K562 (cell line): ENCODE data around the gene RAB11FIP2. TPM values are rescaled to one million over a fixed set of nuclear protein-coding genes. Genes with fewer than 3 reads are reported as not detected.

ENCODE experiments used
- ATAC-seq: fragments of 200-7000 bp; cut with Tn5 transposase; 3 replicates; pipeline ENCODE4 v1.9.1; 2020; ENCODE audit warnings: moderate library complexity
- BruUV-seq: library from RNA; stranded (reverse); fragments of 400-500 nt; replicated peaks from 2 replicates; lab custom pipeline; 2021; lab: Mats Ljungman, UMichigan
- CTCF ChIA-PET: fragments of 300-600 bp; formaldehyde crosslinking; extraction: SDS; loops from one replicate; lab custom pipeline; 2021; ENCODE audit warnings: low intra/inter-chr PET ratio; lab: Yijun Ruan, JAX
- POLR2A ChIA-PET: fragments of 300-600, 350-650 bp; sonication (Branson Sonifier 250); formaldehyde crosslinking; extraction: SDS; loops from one replicate; lab custom pipeline; 2021; ENCODE audit warnings: antibody characterized with exemption, inconsistent platforms; lab: Yijun Ruan, JAX
- DNase-seq, 4 experiments: peaks; one replicate each; pipeline versions ENCODE4 v3.0.0 to v3.0.0-alpha.2; 2011 to 2018; ENCODE audit warnings: low spot score in 3 of 4, mixed read lengths in 3 of 4; ENCODE audit errors: extremely low read depth in 1 of 4
- FAIRE-seq: peaks from 2 replicates; lab custom pipeline; 2011; peaks lifted over from hg19 to GRCh38; lab: Jason Lieb, UNC
- H2AFZ ChIP-seq: 2 replicates; pipeline ENCODE4 v1.6.0; 2011; ENCODE audit warnings: low read depth, low read length, control low read depth, inconsistent platforms
- H3K27ac ChIP-seq: fragments of 200-600 bp; 3 replicates; pipeline ENCODE4 v1.8.0; 2011; ENCODE audit warnings: low read depth, mild to moderate bottlenecking, control low read depth, inconsistent platforms, low read length, moderate library complexity, mixed read lengths; ENCODE audit errors: extremely low read depth
- H3K27me3 ChIP-seq, 2 experiments: fragments of 300-600 bp in 1 of 2; 2 replicates in 1 of 2; 3 replicates in 1 of 2; pipeline versions ENCODE4 v1.6.0 to v1.8.0; 2011; ENCODE audit warnings: inconsistent platforms in 2 of 2, low read length in 2 of 2, mild to moderate bottlenecking in 1 of 2, mixed read lengths in 1 of 2, moderate library complexity in 1 of 2; ENCODE audit not compliant: control insufficient read depth in 2 of 2, insufficient read depth in 2 of 2
- H3K36me3 ChIP-seq: fragments of 300-600 bp; 3 replicates; pipeline ENCODE4 v1.8.0; 2011; ENCODE audit warnings: mild to moderate bottlenecking, low read length, inconsistent platforms; ENCODE audit not compliant: control insufficient read depth, insufficient read depth
- H3K4me1 ChIP-seq, 2 experiments: fragments of 200-600 bp in 1 of 2; replicated peaks in 1 of 2; 2 replicates in 1 of 2; 3 replicates in 1 of 2; pipeline versions ENCODE4 v1.5.1 to v1.8.0; 2011; ENCODE audit warnings: inconsistent platforms in 2 of 2, low read length in 2 of 2, mild to moderate bottlenecking in 1 of 2, mixed read lengths in 1 of 2, moderate library complexity in 1 of 2; ENCODE audit not compliant: control insufficient read depth in 2 of 2, insufficient read depth in 2 of 2
- H3K4me2 ChIP-seq: 2 replicates; pipeline ENCODE4 v1.6.1; 2011; ENCODE audit warnings: low read length, control low read depth, inconsistent platforms, mixed read lengths; ENCODE audit not compliant: insufficient read depth
- H3K4me3 ChIP-seq: fragments of 200-600 bp; sonication (generic), shearing (Covaris generic); 2 replicates; pipeline ENCODE4 v1.5.1; 2016; ENCODE audit warnings: control low read depth, inconsistent platforms
- H3K79me2 ChIP-seq: fragments of 200-600 bp; 3 replicates; pipeline ENCODE4 v1.8.0; 2011; ENCODE audit warnings: low read length, inconsistent platforms; ENCODE audit not compliant: control insufficient read depth, insufficient read depth
- H3K9ac ChIP-seq, 2 experiments: 2 replicates each; pipeline versions ENCODE4 v1.6.0 to v1.6.1; 2011; ENCODE audit warnings: low read depth in 2 of 2, low read length in 2 of 2, control low read depth in 1 of 2, inconsistent platforms in 1 of 2, mild to moderate bottlenecking in 1 of 2, mixed read lengths in 1 of 2; ENCODE audit not compliant: insufficient read depth in 1 of 2
- H3K9me1 ChIP-seq: one replicate; pipeline ENCODE4 v1.6.0; 2011; ENCODE audit warnings: inconsistent platforms, mild to moderate bottlenecking, low read length, moderate library complexity; ENCODE audit not compliant: control insufficient read depth, insufficient read depth
- H3K9me3 ChIP-seq: replicated peaks from 2 replicates; pipeline ENCODE4 v1.5.1; 2011; ENCODE audit warnings: low read depth, low read length, inconsistent platforms; ENCODE audit not compliant: control insufficient read depth, insufficient read depth
- H4K20me1 ChIP-seq: replicated peaks from 2 replicates; pipeline ENCODE4 v1.6.1; 2011; ENCODE audit warnings: low read length, inconsistent platforms, mixed read lengths; ENCODE audit not compliant: control insufficient read depth, insufficient read depth
- CEBPZ ChIP-seq: fragments of 150-350 bp; IDR thresholded peaks from 2 replicates; pipeline ENCODE4 v1.6.1; 2014; ENCODE audit warnings: low read depth, mild to moderate bottlenecking, low read length, borderline replicate concordance
- GATAD2A ChIP-seq: fragments of 450-650 bp; IDR thresholded peaks from 2 replicates; pipeline ENCODE4 v1.6.1; 2017
- POLR3A ChIP-seq: IDR thresholded peaks from 2 replicates; pipeline ENCODE4 v1.6.1; 2011; ENCODE audit warnings: borderline replicate concordance, mild to moderate bottlenecking, moderate library complexity; ENCODE audit not compliant: insufficient read length, insufficient read depth; ENCODE audit errors: extremely low read depth
- RFX5 ChIP-seq: IDR thresholded peaks from 2 replicates; pipeline ENCODE4 v1.6.1; 2011; ENCODE audit warnings: low read depth, mild to moderate bottlenecking, improper control_type of control experiment, low read length
- TCF3 ChIP-seq: sonication (generic); formaldehyde crosslinking; IDR thresholded peaks from 2 replicates; pipeline ENCODE4 v1.4.0; 2020; ENCODE audit warnings: mild to moderate bottlenecking, missing genetic modification reagents
- ZBTB2 ChIP-seq: fragments of 450-650 bp; IDR thresholded peaks from 2 replicates; pipeline ENCODE4 v1.6.1; 2016; ENCODE audit warnings: antibody characterized with exemption
- WGBS: fragments of 100-300 bp; shearing (Covaris generic); methylation state at CpG from one replicate; pipeline ENCODE4 v1.1.6; 2016; ENCODE audit warnings: low coverage, mixed read lengths; ENCODE audit not compliant: insufficient coverage; ENCODE audit errors: missing lambda C conversion rate; 5-methylcytosine and 5-hydroxymethylcytosine counted together
- in situ Hi-C: fragments of 300-500 bp; cut with MboI; formaldehyde crosslinking; loops from 4 replicates; pipeline ENCODE4 v1.15.0; 2018; ENCODE audit warnings: inconsistent platforms, mixed read lengths
- intact Hi-C: fragments of 100-400 bp; cut with micrococcal nuclease; formaldehyde crosslinking; loops from 2 replicates; pipeline ENCODE4 v1.14.2; 2022
- polyA plus RNA-seq, 8 experiments: library from polyadenylated mRNA; depleted of rRNA in 4 of 8; stranded (reverse) in 5 of 8; unstranded in 3 of 8; fragments of >200 nt; fragmentation: Nextera tagmentation in 2 of 8; fragmentation: Illumina TruSeq in 1 of 8; extraction: Ambion mirVana in 2 of 8; extraction: Trizol in 1 of 8; gene quantifications; 2 replicates each; pipeline versions ENCODE4 v1.2.1 to v1.2.3, GENCODE V29; 2011 to 2014; ENCODE audit warnings: inconsistent platforms in 1 of 8, missing spikeins in 1 of 8
- total RNA-seq, 7 experiments: library from RNA; depleted of rRNA in 6 of 7; stranded (reverse); fragments of >200 nt in 6 of 7; fragmentation: Illumina TruSeq in 2 of 7; extraction: Trizol in 2 of 7; gene quantifications; 2 replicates each; pipeline versions ENCODE4 v1.2.1 to v1.2.3, GENCODE V29; 2011 to 2021; ENCODE audit warnings: low replicate concordance in 1 of 7

The RAB11FIP2 gene
- total and polyA plus RNA-seq, 9 of the 15 experiments (the other 6 are each of a cell fraction or from before 2014, with no cell fraction given) = 3.0 to 10.6 (median 3.9) TPM

GRCh38 chr10:117967149-117967650 is 79.5 kb downstream of the RAB11FIP2 start:
- WGBS = 1% methylated on average over 7 of the region's 7 CpGs
- Histone ChIP-seq H3K4me1 (peaks cover 0 to 4% of the 10 kb centered on the region in 2 experiments; a peak in 2 of 5 replicates), H3K4me2 (no peak overlapping the region), H4K20me1 (no peaks in the 10 kb centered on the region), H2AFZ (no peak overlapping the region), H3K36me3 (no peaks in the 10 kb centered on the region), H3K4me3 (no peak overlapping the region), H3K27me3 (no peaks in the 10 kb centered on the region), H3K9me1 (no peaks in the 10 kb centered on the region), H3K27ac (no peak overlapping the region), H3K9ac (no peak overlapping the region), H3K9me3 (no peaks in the 10 kb centered on the region), H3K79me2 (no peaks in the 10 kb centered on the region)
- no peak for FAIRE-seq
- no peak for ATAC-seq
- in situ Hi-C loops = no loop called here
- BruUV-seq = no TSS peak
- ChIA-PET POLR2A (no interaction called here), CTCF (no interaction called here)
- intact Hi-C loops = no loop called here
- DNase-seq = no peak
- TF ChIP-seq POLR3A (no peak), GATAD2A (no peak), RFX5 (no peak), CEBPZ (no peak), TCF3 (CRISPR knock-in tag) (no peak), ZBTB2 (no peak)
